SK-MEL-5 (cell line): Measurements from ENCODE around the gene KRTAP10-3. TPM values are rescaled to one million over a fixed set of nuclear protein-coding genes. Genes with fewer than 3 reads are reported as not detected.
A peak's percentile ranks its signal among the peaks of the same experiment; 100 is the strongest.

Experiments
- DNase-seq: peaks from one replicate; pipeline ENCODE4 v3.0.0-alpha.2; 2016; ENCODE audit warnings: low read depth, low spot score
- in situ Hi-C: cut with HindIII; loops from 2 replicates; pipeline ENCODE4 v1.10.0; 2016; ENCODE audit warnings: low sequenced_read_pairs, high pct_unique_total_duplicates, low pct_unique_long_range_greater_than_20kb
- total RNA-seq: library from RNA; depleted of rRNA; stranded (reverse); fragments of >200 nt; shearing (Covaris generic); gene quantifications from 2 replicates; pipeline ENCODE4 v1.2.3, GENCODE V29; 2014

Gene KRTAP10-3
- total RNA-seq, 1 experiment from 2014 or later = not detected

- no peak for DNase-seq
- in situ Hi-C loops = no loop called here
These were observed 41.8 kb downstream of the KRTAP10-3 start for GRCh38 chr21:44516828-44517174.

- DNase-seq = no peak
- in situ Hi-C loops = no loop called here
These were observed 42.3 kb downstream of the KRTAP10-3 start for GRCh38 chr21:44516342-44516741.

DNA sequence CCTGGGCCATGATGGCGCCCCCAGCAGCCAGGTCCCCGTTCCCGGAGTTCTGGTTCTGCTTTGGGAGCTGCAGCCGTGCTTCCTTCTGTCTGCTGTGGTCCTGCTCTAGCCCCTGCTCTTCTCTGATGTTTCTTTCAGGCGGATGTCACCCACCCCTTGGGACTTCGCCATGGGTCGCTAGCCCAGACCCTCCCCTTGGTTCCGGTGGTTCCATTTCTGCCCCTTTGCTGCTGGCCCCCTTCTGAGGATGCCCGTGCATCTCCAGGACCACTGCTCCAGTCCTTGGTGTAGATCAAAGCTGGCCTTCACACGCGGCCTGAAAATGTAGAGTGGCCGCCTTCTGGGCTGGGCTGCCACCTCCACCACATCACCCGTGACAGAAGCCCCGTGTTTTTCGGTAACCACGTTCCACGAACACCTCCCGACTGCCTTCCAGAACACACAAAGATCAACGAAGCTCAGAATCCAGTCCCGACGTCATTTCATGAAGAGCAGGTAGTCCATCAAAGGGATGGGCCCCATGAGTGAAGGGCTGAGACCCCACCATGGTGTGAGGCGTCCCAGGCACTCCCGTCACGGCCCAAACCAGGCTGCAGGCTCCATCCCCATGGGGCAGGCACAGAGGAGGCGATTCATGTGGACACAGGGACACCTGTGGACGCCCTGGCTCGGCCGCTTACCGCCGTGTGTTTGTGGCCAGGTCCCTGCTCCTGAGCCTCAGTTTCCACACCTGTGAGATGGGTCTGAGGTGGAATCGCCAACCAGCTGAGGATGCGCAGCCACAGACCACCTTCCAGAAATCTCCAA, 43.0 kb downstream of the KRTAP10-3 start:
- no peak for DNase-seq
- in situ Hi-C loops = no loop called here

DNA sequence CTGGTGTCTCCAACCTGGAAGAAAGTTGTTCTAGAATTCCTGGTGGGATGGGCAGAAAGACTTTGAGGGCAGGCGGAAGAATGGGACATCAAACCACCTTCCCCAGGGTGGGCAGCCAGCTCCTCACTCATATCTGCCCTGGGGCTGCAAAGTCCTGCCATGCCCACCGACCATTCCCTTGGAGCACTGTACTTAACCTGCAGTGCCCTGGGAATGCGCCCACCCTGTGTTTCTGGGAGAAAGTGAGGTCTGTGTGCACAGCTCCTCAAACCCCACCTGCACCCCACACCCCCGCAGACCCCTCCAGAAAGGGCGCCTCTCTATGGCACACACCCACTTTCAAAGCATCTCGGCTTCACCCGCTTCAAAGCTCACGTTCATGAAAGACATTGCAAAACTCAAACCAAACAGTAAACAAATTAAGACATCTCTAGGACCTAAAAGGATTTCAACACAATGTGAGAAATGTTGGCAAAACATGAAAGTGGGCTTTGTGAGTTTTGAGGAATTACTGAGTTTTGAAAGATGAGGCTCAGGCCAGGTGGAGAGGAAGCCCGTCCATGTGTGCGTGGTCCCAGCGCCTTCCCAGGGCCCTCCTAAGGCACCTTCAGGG, 43.7 kb downstream of the KRTAP10-3 start:
- in situ Hi-C loops = no loop called here
- no peak for DNase-seq

GRCh38 chr21:44514218-44514520, 44.4 kb downstream of the KRTAP10-3 start:
- in situ Hi-C loops = no loop called here
- no peak for DNase-seq

- in situ Hi-C loops = no loop called here
- no peak for DNase-seq
These were observed 45.0 kb downstream of the KRTAP10-3 start for GRCh38 chr21:44513389-44514217.

DNA sequence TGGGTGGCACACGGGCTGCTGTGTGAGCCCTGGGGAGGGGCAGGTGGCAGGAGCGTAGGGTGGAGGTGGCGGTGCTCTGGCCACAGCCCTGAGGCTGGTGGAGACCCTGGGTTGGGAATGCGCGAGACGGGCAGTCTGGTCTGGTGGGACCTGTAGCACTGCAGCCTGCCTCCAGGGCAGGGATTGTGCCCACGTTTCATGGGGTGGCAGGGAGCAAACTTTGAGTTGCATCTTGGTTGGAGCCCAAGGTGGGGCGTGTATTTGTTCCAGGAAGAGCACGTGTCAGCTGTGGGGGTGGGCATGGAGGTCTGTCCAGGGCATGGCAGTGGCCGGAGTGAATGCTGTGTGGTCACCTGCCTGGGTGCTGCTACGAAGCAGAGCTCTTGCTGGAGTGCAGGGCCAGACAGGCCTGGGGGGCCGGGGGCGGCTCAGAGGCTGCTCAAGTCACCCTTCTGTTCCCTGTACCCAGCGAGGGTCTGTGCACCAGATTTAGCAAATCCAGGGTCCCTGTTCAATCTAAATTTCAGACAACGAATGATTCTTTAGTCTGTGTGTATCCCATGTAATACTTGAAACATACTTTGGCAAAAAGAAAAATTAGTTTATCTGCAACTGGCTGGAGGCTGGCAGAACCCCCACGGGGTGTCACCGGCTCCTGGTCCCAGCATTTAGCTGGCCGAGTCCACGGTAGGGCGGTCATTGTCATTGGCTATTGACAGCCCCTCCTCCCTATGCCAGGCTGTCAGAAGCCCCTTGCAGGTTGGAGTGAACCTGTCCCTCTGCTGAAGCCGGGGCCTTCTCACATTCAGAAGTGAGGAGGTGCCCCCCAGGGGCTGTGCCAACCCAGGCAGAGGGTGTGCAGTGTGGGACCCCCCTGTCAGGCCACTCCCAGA, 45.9 kb downstream of the KRTAP10-3 start:
- in situ Hi-C loops = no loop called here
- no peak for DNase-seq

- in situ Hi-C loops = no loop called here
- no peak for DNase-seq
These were observed 46.7 kb downstream of the KRTAP10-3 start for GRCh38 chr21:44511938-44512275.

DNA sequence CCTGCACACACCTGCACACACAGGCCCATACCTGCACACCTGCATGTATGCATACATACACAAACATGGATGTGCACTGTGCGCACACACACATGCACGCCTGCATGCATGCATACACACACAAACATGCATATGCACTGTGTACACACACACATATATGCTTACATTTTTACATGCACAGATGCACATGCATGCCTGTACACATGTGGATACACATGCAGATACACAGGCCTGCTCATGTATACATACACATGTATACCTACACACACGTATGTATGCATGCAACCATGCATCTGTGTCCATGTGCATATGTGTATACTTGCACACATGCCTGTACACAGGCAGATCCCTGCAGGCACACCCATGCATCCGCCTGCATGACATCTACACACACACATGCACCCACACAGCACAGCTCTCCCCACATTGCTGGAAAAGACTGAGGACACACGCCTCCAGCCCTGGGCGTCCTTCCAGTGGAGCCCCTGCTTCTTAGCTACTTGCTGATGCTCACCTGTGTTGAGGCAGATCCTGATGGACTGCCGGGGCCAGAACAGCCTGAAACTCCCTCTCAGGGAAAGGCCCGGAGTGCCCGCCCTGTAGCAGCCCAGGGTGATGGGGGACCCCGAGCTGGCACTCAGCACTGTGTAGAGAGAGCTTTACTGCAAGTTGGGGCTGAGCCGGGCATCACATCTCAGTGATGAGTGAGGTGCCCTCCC, 47.2 kb downstream of the KRTAP10-3 start:
- in situ Hi-C loops = no loop called here

GRCh38 chr21:44510508-44511218, 47.9 kb downstream of the KRTAP10-3 start:
- in situ Hi-C loops = no loop called here
- peak; percentile 51 for DNase-seq

More for the DNA sequence above, 47.2 kb downstream of the KRTAP10-3 start:
- no peak for DNase-seq

DNA sequence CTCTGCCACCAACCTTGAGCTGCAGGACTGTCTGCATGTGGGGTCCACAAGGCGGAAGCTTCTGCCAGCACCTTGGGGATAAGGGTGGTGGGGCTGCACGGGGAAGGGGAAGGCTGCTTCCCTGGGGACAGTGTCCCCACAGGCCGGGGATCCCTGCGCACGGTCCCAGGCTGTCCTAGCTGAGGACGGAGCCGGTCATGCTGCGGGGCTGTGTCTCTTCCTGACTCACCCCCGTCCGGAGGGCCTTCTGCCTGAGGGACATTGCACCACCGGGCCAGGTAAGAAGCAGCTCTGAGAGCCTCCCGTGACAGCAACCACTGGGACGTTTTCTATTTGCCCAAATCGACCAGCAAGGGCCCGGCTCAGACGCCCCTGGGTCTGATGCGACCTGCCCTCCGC, 48.5 kb downstream of the KRTAP10-3 start:
- DNase-seq = no peak
- in situ Hi-C loops = no loop called here

GRCh38 chr21:44509539-44509938, 49.1 kb downstream of the KRTAP10-3 start:
- DNase-seq = peak; percentile 56
- in situ Hi-C loops = no loop called here

- no peak for DNase-seq
- in situ Hi-C loops = no loop called here
These were observed 49.7 kb downstream of the KRTAP10-3 start for GRCh38 chr21:44508711-44509445.

GRCh38 chr21:44508426-44508710, 50.2 kb downstream of the KRTAP10-3 start:
- DNase-seq = no peak
- in situ Hi-C loops = no loop called here
